Neural crest cell (in vitro differentiated cells): ENCODE measurements around the gene COL23A1. TPM values are rescaled to one million over a fixed set of nuclear protein-coding genes. Genes with fewer than 3 reads are reported as not detected.

Source experiments
- DNase-seq: peaks from one replicate; pipeline ENCODE4 v3.0.0; 2021; ENCODE audit warnings: low read depth, mixed read lengths, low spot score
- H3K27ac Mint-ChIP-seq: one replicate; pipeline ENCODE4 v1.8.0; 2021; ENCODE audit warnings: mild to moderate bottlenecking, mixed read lengths; ENCODE audit not compliant: unreplicated experiment
- H3K27me3 Mint-ChIP-seq: 2 replicates; pipeline ENCODE4 v1.8.0; 2021; ENCODE audit warnings: low read depth, mild to moderate bottlenecking, mixed read lengths
- H3K36me3 Mint-ChIP-seq: 2 replicates; pipeline ENCODE4 v1.8.0; 2021; ENCODE audit warnings: low read depth, mild to moderate bottlenecking, mixed read lengths
- H3K4me1 Mint-ChIP-seq: 2 replicates; pipeline ENCODE4 v1.8.0; 2021; ENCODE audit warnings: mixed read lengths
- H3K4me3 Mint-ChIP-seq: one replicate; pipeline ENCODE4 v1.8.0; 2021; ENCODE audit warnings: mild to moderate bottlenecking, mixed read lengths
- H3K9me3 Mint-ChIP-seq: 2 replicates; pipeline ENCODE4 v1.8.0; 2021; ENCODE audit warnings: mixed read lengths
- total RNA-seq: library from RNA; stranded (reverse); gene quantifications from 2 replicates; pipeline ENCODE4 v1.2.1, GENCODE V29; 2021
- TF ChIP-seq, protein P1 (sequence below): fragments of 200-600 bp; sonication (generic); conservative IDR thresholded peaks from 2 replicates; pipeline ENCODE4 v1.5.0; 2021; ENCODE audit warnings: antibody characterized with exemption, mild to moderate bottlenecking

COL23A1 gene
- total RNA-seq, 1 donor from 2014 or later = 33.7 TPM

DNA sequence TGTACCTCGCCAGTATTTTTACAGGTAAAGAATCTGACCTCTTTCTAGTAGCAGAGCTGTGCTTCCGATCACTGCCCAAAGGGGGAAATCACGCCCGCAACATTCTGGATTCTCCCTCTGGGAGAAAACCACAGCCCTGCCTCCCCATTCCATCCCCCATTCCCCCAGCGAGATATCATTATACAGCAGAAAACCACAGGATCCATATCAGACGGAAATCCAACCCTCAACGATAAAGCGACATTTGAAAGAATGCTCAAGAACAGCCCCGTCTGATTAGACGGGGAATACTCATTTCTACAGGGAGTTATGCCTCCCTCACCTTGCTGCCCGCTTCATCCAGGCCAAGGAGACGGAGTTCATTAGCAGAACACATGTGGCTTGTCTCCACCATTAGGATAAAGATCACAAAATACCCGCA, 172.8 kb downstream of the COL23A1 start:
- peak overlapping the region; percentile 48 for H3K27ac Mint-ChIP-seq
- no peaks in the 10 kb centered on the region for H3K9me3 Mint-ChIP-seq
- H3K27me3 Mint-ChIP-seq = no peaks in the 10 kb centered on the region
- H3K36me3 Mint-ChIP-seq = no peaks in the 10 kb centered on the region
- TF ChIP-seq, protein P1, sequence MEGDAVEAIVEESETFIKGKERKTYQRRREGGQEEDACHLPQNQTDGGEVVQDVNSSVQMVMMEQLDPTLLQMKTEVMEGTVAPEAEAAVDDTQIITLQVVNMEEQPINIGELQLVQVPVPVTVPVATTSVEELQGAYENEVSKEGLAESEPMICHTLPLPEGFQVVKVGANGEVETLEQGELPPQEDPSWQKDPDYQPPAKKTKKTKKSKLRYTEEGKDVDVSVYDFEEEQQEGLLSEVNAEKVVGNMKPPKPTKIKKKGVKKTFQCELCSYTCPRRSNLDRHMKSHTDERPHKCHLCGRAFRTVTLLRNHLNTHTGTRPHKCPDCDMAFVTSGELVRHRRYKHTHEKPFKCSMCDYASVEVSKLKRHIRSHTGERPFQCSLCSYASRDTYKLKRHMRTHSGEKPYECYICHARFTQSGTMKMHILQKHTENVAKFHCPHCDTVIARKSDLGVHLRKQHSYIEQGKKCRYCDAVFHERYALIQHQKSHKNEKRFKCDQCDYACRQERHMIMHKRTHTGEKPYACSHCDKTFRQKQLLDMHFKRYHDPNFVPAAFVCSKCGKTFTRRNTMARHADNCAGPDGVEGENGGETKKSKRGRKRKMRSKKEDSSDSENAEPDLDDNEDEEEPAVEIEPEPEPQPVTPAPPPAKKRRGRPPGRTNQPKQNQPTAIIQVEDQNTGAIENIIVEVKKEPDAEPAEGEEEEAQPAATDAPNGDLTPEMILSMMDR = no peak
- DNase-seq = no peak
- H3K4me3 Mint-ChIP-seq = no peak overlapping the region
- H3K4me1 Mint-ChIP-seq = peaks cover 65% of the 10 kb centered on the region

DNA sequence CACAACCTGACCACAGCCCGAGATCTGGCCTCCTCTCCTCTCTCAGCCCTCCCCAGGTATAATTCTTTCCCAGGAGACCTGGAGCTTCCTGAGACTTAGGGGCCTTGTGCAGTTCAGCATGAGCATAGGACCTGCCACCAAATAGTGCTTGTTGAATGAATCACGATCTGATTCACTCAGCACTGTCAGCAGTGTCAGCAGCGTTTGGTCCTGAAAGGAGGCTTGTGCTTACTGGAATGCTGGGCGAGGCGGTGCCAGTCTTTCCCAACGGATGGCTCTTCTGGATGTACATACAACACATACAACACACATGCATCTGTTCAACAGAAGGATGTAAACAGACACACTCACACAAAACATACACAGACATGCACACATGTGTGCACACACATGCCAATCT, 173.3 kb downstream of the COL23A1 start:
- no peak for DNase-seq
- TF ChIP-seq, protein P1 = no peak
- H3K4me1 Mint-ChIP-seq = peaks cover 61% of the 10 kb centered on the region
- no peaks in the 10 kb centered on the region for H3K9me3 Mint-ChIP-seq
- H3K4me3 Mint-ChIP-seq = no peak overlapping the region
- no peaks in the 10 kb centered on the region for H3K27me3 Mint-ChIP-seq
- peak overlapping the region; percentile 48 for H3K27ac Mint-ChIP-seq
- no peaks in the 10 kb centered on the region for H3K36me3 Mint-ChIP-seq

DNA sequence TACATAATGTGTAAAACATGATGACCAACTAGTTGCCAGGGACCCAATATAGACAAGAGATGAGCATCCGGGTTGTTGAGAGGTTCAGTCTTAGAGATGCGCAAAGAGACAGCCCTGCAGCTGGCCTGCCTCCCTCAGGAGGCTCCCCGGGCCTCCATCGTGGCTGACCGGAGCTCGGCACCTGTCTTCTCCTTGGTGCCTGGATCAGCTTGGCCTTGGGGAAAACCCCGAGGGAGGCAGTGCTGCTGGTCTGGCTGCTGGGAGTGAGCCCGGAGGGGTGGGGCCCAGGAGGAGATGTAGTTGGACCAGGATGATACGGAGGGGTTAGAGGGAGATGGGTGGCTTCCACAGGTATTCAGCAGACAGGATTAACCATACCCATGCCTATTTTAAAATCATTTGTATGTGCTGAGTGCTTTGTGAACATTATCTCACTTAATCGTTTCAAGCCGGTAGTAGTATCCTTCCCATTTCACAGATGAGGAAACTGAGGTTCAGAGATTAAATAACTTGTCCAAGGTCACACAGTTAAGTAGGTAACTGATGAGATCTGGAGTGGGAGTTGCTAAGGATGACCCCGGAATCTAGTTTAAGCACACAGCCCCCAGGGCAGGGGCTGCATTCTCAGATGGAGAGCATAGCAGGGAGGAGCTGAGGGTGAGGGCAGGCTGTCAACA, 173.8 kb downstream of the COL23A1 start:
- Mint-ChIP-seq H3K36me3 (no peaks in the 10 kb centered on the region), H3K27ac (no peak overlapping the region), H3K4me3 (no peak overlapping the region), H3K27me3 (no peaks in the 10 kb centered on the region), H3K9me3 (no peaks in the 10 kb centered on the region), H3K4me1 (peaks cover 58% of the 10 kb centered on the region)
- DNase-seq = no peak
- TF ChIP-seq, protein P1 = no peak

DNA sequence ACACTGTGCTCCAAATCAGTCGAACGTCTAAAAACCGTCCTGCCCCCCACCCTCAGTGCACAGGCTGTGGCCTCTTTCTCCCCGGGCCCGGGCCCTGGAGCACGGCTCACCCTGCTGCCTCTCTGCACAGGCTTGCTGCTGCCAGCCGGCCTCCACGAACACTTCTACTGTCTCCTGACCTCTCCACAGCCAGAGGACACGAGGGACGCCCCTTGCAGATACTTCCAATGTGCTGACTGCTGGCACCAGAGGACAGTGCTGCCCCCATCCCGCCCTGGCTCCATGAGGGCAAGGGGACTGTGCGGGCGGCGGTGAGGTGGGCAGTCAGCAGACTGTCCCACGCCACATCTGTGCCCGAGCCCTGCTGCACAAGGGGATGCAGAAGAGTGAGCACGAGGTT, 174.8 kb downstream of the COL23A1 start:
- no peak overlapping the region for H3K4me3 Mint-ChIP-seq
- H3K9me3 Mint-ChIP-seq = no peaks in the 10 kb centered on the region
- H3K4me1 Mint-ChIP-seq = peaks cover 50% of the 10 kb centered on the region
- TF ChIP-seq, protein P1 = no peak
- no peak for DNase-seq
- H3K36me3 Mint-ChIP-seq = no peaks in the 10 kb centered on the region
- H3K27me3 Mint-ChIP-seq = no peaks in the 10 kb centered on the region
- H3K27ac Mint-ChIP-seq = no peak overlapping the region

DNA sequence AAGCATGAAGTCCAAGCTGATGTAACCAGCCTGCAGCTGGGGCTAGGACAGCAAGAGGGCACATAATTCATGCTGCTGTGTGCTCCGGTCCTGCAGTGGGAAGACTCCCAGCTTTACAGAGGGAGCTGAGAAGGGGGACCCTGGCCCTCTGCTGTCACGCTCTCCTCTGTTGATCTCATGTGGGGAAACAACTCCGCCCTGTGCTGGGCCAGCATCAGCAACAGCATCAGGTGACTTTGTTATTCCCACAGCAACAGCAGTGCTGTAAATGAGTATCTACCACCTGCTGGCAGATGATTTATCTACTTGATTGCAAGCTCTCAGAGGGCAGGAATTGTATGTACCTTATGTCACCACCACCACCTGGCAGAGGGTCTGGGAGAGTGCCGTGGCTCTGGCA, 176.2 kb downstream of the COL23A1 start:
- DNase-seq = no peak
- Mint-ChIP-seq H3K9me3 (peaks cover 2% of the 10 kb centered on the region), H3K36me3 (no peaks in the 10 kb centered on the region), H3K27me3 (no peaks in the 10 kb centered on the region), H3K27ac (no peak overlapping the region), H3K4me3 (no peak overlapping the region), H3K4me1 (peaks cover 38% of the 10 kb centered on the region)
- TF ChIP-seq, protein P1 = no peak
